Stomach smooth muscle (tissue), 2 donors: ENCODE results near the gene SNX17.

Source experiments
- H3K27ac ChIP-seq: one replicate; pipeline ENCODE4 v1.7.0; 2013; ENCODE audit warnings: mild to moderate bottlenecking, low read length, inconsistent platforms
- H3K27me3 ChIP-seq, 2 donors: one replicate each; pipeline ENCODE4 v1.7.0; 2013; ENCODE audit warnings: low read length in 2 of 2; ENCODE audit not compliant: insufficient read depth in 2 of 2, control insufficient read depth in 1 of 2
- H3K36me3 ChIP-seq, 2 donors: one replicate each; pipeline ENCODE4 v1.7.0; 2013; ENCODE audit warnings: low read length in 2 of 2; ENCODE audit not compliant: control insufficient read depth in 2 of 2, insufficient read depth in 2 of 2
- H3K4me1 ChIP-seq: one replicate; pipeline ENCODE4 v1.7.0; 2013; ENCODE audit warnings: low read length; ENCODE audit not compliant: control insufficient read depth, insufficient read depth
- H3K4me3 ChIP-seq, 2 donors: one replicate each; pipeline ENCODE4 v1.7.0; 2013; ENCODE audit warnings: low read length in 2 of 2
- H3K9ac ChIP-seq, 2 donors: one replicate each; pipeline ENCODE4 v1.7.0; 2013; ENCODE audit warnings: low read length in 2 of 2, mild to moderate bottlenecking in 1 of 2
- H3K9me3 ChIP-seq, 2 donors: one replicate each; pipeline ENCODE4 v1.7.0; 2013; ENCODE audit warnings: low read length in 2 of 2; ENCODE audit not compliant: control insufficient read depth in 2 of 2
- donor health status: healthy.
- donor health status: Pancreatic carcinoma.

SNX17 gene, protein sequence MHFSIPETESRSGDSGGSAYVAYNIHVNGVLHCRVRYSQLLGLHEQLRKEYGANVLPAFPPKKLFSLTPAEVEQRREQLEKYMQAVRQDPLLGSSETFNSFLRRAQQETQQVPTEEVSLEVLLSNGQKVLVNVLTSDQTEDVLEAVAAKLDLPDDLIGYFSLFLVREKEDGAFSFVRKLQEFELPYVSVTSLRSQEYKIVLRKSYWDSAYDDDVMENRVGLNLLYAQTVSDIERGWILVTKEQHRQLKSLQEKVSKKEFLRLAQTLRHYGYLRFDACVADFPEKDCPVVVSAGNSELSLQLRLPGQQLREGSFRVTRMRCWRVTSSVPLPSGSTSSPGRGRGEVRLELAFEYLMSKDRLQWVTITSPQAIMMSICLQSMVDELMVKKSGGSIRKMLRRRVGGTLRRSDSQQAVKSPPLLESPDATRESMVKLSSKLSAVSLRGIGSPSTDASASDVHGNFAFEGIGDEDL

DNA sequence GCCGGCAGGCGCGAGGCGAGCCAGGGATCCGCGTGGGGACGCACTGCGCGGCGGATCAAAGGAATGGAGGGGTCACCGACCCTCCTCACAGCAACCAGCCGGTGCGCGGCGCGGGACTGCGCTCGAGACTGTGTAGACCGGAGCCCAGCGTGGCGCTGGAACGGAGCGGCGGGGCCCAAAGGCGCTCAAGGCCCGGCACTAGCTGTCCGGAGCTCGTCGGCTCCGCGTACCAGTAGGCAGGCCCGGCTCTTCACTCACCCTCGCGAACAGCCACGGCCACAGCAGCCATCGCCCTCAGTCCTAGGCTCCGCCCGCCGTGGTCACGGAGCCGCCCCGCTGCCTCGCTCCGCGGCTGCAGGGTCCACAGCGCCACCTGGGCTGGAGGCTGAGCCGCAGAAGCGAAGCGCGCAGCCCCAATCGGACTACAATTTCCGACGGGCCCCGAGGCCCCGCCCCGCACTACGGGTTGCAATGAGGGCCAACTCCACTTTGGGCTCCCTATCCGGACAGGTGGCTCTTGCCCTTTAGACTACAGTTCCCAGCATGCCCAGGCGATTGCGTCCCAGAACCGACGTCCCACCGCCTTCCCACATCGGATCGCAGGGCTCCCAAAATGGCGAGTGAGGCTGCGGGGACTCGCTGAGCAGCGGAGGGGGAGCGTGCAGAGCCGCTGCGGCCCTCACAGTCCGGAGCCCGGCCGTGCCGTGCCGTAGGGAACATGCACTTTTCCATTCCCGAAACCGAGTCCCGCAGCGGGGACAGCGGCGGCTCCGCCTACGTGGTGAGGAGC is at the start of gene SNX17, which contains the start of gene EIF2B4:
Gene SNX17, plus strand, starts transcription at position 591 of the 790 bp plus-strand sequence. Its CDS starts 128 bp downstream, at position 719.
Gene EIF2B4, minus strand, starts transcription at position 313 of the 790 bp plus-strand sequence. Its CDS starts 24 bp downstream, at position 289.
- Histone ChIP-seq H3K27ac (peak within 1 kb of the TSS; percentile 90), H3K4me3 (peak within 1 kb of the TSS; percentile 96), H3K9ac (peak within 1 kb of the TSS; percentile 93 to 98), H3K9me3 (no peaks in the 10 kb centered on the region), H3K4me1 (peaks cover 26% of the 10 kb centered on the region), H3K36me3 (peaks cover 47 to 55% of the 10 kb centered on the region in 2 donors), H3K27me3 (no peaks in the 10 kb centered on the region)

DNA sequence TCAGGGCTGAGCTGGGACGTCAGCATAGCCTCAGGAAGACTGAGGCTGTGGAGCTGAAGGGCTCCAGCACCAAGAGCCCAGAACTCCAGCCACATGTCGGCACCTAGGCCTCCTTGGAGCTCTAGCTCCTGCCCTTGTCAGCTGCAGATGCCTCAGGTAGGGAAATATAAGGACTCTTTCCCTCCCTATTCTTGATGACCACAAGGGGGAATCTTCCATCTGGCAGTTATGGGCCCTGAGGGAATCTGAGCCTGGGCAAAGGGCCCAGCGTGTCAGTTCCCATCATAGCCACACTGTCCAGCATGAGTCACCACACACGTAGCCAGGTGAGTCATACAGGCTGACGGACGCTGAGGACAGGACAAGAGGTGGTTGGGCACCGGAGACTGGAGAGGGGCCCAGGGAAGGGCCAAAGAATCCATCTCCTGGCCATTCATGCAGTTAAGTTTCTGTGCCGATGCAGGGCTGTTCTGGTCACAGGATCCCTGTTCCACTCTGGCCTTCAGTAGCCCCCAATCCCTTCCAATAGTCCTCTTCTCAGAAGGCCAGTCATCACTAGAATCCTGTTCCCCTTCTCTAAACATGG is 49.4 kb upstream of the SNX17 start:
- H3K9ac ChIP-seq = no peak overlapping the region
- H3K27ac ChIP-seq = no peak overlapping the region
- H3K4me3 ChIP-seq = no peak overlapping the region
- H3K9me3 ChIP-seq = no peaks in the 10 kb centered on the region
- H3K4me1 ChIP-seq = peaks cover 18% of the 10 kb centered on the region
- H3K36me3 ChIP-seq = peaks cover 0 to under 1% of the 10 kb centered on the region in 2 donors
- no peaks in the 10 kb centered on the region for H3K27me3 ChIP-seq

DNA sequence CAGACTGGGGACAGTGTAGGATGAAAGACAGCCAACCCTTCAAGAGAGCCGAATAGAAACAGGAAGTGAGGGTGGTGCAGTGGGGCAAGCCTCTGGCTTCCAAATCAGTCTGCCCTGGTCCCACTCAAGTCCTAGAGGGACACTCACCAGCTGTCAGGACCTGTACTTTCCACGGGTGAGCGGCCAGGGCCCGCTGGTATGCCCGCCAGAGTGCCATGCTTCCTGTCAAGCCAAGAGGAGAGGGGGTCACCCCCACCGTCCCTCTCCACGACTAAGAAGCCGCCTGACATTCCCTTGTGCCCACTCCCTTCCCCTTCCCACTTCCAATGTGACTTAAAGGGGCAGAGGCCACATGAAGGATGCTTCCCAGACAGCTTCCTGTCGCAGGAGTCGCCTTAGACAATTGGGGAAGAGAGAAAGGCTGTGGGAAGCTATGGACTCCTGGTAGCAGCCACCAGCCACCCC is 48.1 kb upstream of the SNX17 start:
- peak overlapping the region; percentile 98 for H3K27ac ChIP-seq
- H3K9ac ChIP-seq = peak overlapping the region; percentile 95 to 97
- peak overlapping the region; percentile 85 to 98 for H3K4me3 ChIP-seq
- H3K27me3 ChIP-seq = no peaks in the 10 kb centered on the region
- peaks cover 18% of the 10 kb centered on the region for H3K4me1 ChIP-seq
- H3K36me3 ChIP-seq = peaks cover 11 to 12% of the 10 kb centered on the region in 2 donors
- no peaks in the 10 kb centered on the region for H3K9me3 ChIP-seq

DNA sequence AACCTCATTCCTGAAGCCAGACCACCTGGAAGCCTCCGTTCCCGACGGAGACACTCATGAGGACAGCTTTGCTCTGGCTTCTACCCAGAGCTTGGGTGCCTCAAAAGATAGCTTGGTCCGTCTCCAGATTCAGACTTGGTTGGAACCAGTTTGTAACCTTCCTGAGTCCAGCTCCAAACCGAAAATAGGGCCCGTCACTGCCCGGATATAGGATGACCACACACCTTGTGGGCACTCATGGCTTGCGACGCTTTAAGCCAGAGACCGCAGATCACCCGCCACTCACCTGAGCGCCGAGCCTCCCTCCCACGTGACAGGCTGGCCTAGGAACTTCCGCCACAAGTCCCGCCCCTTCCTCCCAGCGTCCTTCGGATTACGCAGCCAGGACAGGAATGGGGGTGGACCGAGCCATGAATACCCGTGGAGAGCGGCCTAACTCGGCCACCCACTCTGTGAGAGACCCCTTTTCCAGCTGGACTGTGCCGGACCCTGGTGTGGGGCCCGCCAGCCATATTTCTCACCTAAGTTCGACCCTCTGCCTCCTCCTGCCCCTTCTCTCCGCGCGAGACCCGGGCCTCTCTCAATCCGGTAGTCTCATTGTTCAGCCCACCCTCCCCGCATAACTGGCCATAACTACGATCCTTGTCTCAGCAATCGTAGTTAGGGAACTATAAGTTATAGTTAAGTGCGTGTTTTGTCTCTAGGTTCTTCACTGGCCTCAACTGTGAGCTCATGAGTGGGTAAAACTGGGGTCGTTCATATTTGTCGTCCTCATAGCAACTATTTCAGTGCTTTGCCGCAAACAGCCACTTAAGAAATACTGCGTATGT is 47.4 kb upstream of the SNX17 start, which contains the start of gene MPV17:
Gene MPV17, minus strand, starts transcription at position 332 of the 830 bp plus-strand sequence. CDS start 580 bp downstream, outside the sequence.
- peaks cover 13 to 16% of the 10 kb centered on the region in 2 donors for H3K36me3 ChIP-seq
- peaks cover 18% of the 10 kb centered on the region for H3K4me1 ChIP-seq
- no peaks in the 10 kb centered on the region for H3K27me3 ChIP-seq
- peak within 1 kb of the TSS; percentile 98 for H3K27ac ChIP-seq
- peak within 1 kb of the TSS; percentile 85 to 98 for H3K4me3 ChIP-seq
- H3K9me3 ChIP-seq = no peaks in the 10 kb centered on the region
- peak within 1 kb of the TSS; percentile 95 to 97 for H3K9ac ChIP-seq

DNA sequence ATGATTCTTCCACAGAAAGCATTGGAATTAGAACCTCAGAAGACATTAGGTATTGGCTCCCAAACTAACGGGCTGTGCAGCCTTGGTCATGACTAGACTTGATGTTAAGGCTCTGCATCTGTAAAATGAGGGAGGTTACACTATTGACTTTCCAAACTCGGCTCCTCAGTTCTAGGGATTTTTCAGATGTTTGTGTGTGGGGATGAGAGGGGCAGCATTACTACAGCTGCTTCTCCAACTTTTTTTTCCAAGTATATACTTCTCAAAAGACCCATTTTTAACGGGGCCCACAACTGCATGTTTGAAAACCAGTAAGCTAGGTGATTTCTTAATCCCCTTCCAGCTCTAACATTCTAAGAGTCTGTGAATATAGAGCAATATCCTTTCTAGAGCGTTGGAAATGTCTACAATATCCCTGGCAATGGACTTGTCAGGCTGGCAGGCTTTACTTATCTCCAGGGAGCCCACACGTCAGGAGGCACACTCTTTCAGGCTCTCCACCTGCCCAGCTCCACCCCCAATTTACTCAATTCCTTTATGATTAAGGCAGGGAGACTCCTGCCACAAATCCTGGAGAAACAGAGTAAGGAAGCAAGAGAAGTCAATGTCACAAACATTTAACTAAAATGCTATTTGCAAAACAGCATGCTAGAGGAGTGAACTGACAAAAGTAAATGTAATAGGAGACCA is 46.7 kb upstream of the SNX17 start:
- peaks cover 21 to 23% of the 10 kb centered on the region in 2 donors for H3K36me3 ChIP-seq
- H3K27ac ChIP-seq = peak overlapping the region; percentile 98
- H3K4me3 ChIP-seq = peak overlapping the region; percentile 85 to 98
- no peaks in the 10 kb centered on the region for H3K9me3 ChIP-seq
- H3K4me1 ChIP-seq = peaks cover 18% of the 10 kb centered on the region
- no peaks in the 10 kb centered on the region for H3K27me3 ChIP-seq
- peak overlapping the region; percentile 95 to 97 for H3K9ac ChIP-seq

DNA sequence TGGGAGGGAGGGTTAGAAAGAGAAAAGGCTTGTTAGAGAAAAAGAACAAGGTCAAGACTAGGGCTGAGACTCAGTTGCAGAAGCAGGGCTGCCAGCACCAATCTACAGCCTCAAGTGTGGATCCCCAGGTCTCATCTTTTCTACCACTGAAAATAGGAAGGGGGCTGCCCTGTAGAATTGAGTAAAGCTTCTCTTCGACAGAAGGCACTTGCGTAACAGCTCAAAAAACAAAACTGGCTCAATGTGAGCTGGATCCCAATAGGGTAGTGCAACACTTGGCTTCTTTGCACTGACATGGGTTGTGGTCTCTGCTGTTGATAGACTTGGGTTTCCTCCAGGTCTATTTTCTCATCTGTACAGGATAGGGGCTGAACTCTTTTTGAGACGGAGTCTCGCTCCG is 45.7 kb upstream of the SNX17 start:
- Histone ChIP-seq H3K4me3 (no peak overlapping the region), H3K4me1 (peaks cover 18% of the 10 kb centered on the region), H3K9ac (no peak overlapping the region), H3K36me3 (peaks cover 29 to 33% of the 10 kb centered on the region in 2 donors), H3K9me3 (no peaks in the 10 kb centered on the region), H3K27me3 (no peaks in the 10 kb centered on the region), H3K27ac (no peak overlapping the region)

DNA sequence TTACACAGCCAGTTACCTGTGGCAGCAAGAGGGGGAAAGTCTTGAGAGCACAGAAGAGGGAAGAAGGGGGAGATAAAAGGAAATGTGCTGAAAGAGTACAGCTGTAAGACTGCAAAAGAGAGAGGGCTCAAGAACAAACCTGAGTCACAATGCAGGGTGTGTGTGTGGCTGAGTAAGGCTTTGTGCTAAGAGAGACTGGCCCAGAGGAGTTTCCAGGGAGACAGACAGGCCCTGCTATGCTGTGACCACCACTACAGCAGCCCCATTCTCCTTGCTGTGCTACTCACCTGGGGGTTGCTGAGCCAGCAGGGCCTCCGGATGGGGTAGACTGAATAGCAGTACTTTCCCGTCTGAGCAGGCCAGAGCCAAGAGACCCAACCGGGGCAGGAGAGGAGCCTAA is 35.1 kb upstream of the SNX17 start:
- Histone ChIP-seq H3K9ac (no peak overlapping the region), H3K4me3 (no peak overlapping the region), H3K4me1 (no peaks in the 10 kb centered on the region), H3K9me3 (no peaks in the 10 kb centered on the region), H3K27me3 (no peaks in the 10 kb centered on the region), H3K27ac (no peak overlapping the region), H3K36me3 (peaks cover 48 to 55% of the 10 kb centered on the region in 2 donors)

DNA sequence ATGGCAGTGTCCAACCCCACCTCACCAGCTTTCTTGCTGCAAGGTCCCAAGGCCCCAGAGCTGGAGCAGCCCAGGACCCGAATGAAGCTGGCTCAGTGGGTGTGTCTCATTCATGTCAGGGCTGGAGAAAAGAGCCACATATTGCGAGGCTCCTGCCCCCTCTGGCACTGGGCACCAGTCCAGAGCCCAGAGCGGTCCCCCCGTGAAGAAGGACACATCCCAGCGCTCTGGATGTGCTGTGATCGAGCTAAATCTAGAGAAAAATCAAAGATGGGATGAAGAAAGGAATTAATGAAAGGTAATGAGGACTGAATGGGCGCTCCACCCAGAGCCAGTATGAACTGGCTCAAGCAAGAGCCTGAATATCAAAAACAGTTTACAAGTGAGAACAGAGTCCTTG is 34.2 kb upstream of the SNX17 start:
- Histone ChIP-seq H3K36me3 (peaks cover 40 to 56% of the 10 kb centered on the region in 2 donors), H3K9ac (no peak overlapping the region), H3K9me3 (no peaks in the 10 kb centered on the region), H3K4me1 (no peaks in the 10 kb centered on the region), H3K27ac (no peak overlapping the region), H3K4me3 (no peak overlapping the region), H3K27me3 (no peaks in the 10 kb centered on the region)

DNA sequence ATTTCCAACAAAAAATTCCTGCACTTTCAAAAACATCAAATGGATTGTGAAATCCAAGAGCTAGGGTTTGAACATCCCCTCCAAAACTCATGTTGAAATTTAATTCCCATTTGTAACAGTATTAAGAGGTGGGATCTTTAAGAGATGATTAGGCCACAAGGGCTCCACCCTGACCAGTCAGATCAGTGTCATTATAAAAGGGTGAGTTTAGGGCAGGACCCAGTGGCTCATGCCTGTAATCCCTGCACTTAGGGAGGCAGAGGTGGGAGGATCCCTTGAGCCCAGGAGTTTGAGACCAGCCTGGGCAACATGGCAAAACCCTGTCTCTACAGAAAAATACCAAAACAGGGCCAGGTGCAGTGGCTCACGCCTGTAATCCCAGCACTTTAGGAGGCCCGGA is 22.8 kb upstream of the SNX17 start:
- H3K27ac ChIP-seq = no peak overlapping the region
- H3K9ac ChIP-seq = no peak overlapping the region
- H3K27me3 ChIP-seq = no peaks in the 10 kb centered on the region
- peaks cover under 1 to 8% of the 10 kb centered on the region in 2 donors for H3K36me3 ChIP-seq
- no peaks in the 10 kb centered on the region for H3K9me3 ChIP-seq
- H3K4me3 ChIP-seq = no peak overlapping the region
- no peaks in the 10 kb centered on the region for H3K4me1 ChIP-seq
